ENCODE results near the gene FMNL2. TPM values are rescaled to one million over a fixed set of nuclear protein-coding genes. Genes with fewer than 3 reads are reported as not detected.
"Not testable (repeated sequence)": the region's sequence is repeated elsewhere in the genome, so short reads cannot be mapped to it uniquely, and the experiment has no call there.

Gene FMNL2
- total RNA-seq = 6.4 TPM
- long read RNA-seq, partial matches to known transcripts = 2 of 3 reads
- long read RNA-seq, other reads (novel, unspliced or antisense) = 1 of 3 reads

- ATAC-seq (peak; percentile 96), DNase-seq (peak; percentile 90)
- intact Hi-C loops (cut with micrococcal nuclease) = no loop called here
Observed at GRCh38 chr2:152335016-152335725, at the start of gene FMNL2. Gene FMNL2 (plus strand): TSS chr2:152335174.

- ATAC-seq = no peak
- DNase-seq = no peak
- intact Hi-C loops (cut with micrococcal nuclease) = no loop called here
Observed at GRCh38 chr2:152292991-152293390, 42.0 kb upstream of the FMNL2 start.

- intact Hi-C loops (cut with micrococcal nuclease) = no loop called here
- DNase-seq (no peak), ATAC-seq (no peak)
Observed at GRCh38 chr2:152297715-152298114, 37.3 kb upstream of the FMNL2 start.

- DNase-seq (no peak), ATAC-seq (no peak)
- intact Hi-C loops (cut with micrococcal nuclease) = no loop called here
Observed at GRCh38 chr2:152298754-152299153, 36.2 kb upstream of the FMNL2 start.

- intact Hi-C loops (cut with micrococcal nuclease) = no loop called here
- ATAC-seq = no peak
- DNase-seq = no peak
Observed at GRCh38 chr2:152301131-152301530, 33.8 kb upstream of the FMNL2 start.

- intact Hi-C loops (cut with micrococcal nuclease) = no loop called here
- no peak for DNase-seq
Observed at GRCh38 chr2:152303951-152304350, 31.0 kb upstream of the FMNL2 start.

GRCh38 chr2:152304836-152305235 is 30.1 kb upstream of the FMNL2 start:
- ATAC-seq (no peak), DNase-seq (no peak)
- intact Hi-C loops (cut with micrococcal nuclease) = no loop called here

More at GRCh38 chr2:152303951-152304350, 31.0 kb upstream of the FMNL2 start:
- ATAC-seq = no peak

GRCh38 chr2:152307863-152308262 is 27.1 kb upstream of the FMNL2 start:
- no peak for DNase-seq
- intact Hi-C loops (cut with micrococcal nuclease) = no loop called here
- ATAC-seq = no peak

- ATAC-seq (no peak), DNase-seq (no peak)
- intact Hi-C loops (cut with micrococcal nuclease) = no loop called here
Observed at GRCh38 chr2:152309352-152310214, 25.4 kb upstream of the FMNL2 start.

GRCh38 chr2:152319822-152320570 is 15.0 kb upstream of the FMNL2 start:
- ATAC-seq = no peak
- no peak for DNase-seq
- intact Hi-C loops (cut with micrococcal nuclease) = no loop called here

GRCh38 chr2:152320814-152321213 is 14.2 kb upstream of the FMNL2 start:
- DNase-seq (no peak), ATAC-seq (no peak)
- intact Hi-C loops (cut with micrococcal nuclease) = no loop called here

- intact Hi-C loops (cut with micrococcal nuclease) = no loop called here
- DNase-seq (no peak), ATAC-seq (no peak)
Observed at GRCh38 chr2:152322222-152322621, 12.8 kb upstream of the FMNL2 start.

GRCh38 chr2:152325126-152325525 is 9.8 kb upstream of the FMNL2 start:
- DNase-seq; intact Hi-C loops (cut with micrococcal nuclease); ATAC-seq: not testable (repeated sequence)

GRCh38 chr2:152326710-152327109 is 8.3 kb upstream of the FMNL2 start:
- DNase-seq (no peak), ATAC-seq (no peak)
- intact Hi-C loops (cut with micrococcal nuclease) = no loop called here

- intact Hi-C loops (cut with micrococcal nuclease) = no loop called here
- ATAC-seq = no peak
- no peak for DNase-seq
Observed at GRCh38 chr2:152328013-152328412, 7.0 kb upstream of the FMNL2 start.

GRCh38 chr2:152330235-152330866 is 4.6 kb upstream of the FMNL2 start:
- no peak for ATAC-seq
- intact Hi-C loops (cut with micrococcal nuclease) = no loop called here
- no peak for DNase-seq

- intact Hi-C loops (cut with micrococcal nuclease) = no loop called here
- no peak for ATAC-seq
- no peak for DNase-seq
Observed at GRCh38 chr2:152334701-152335015, 316 bp upstream of the FMNL2 start.

GRCh38 chr2:152335726-152336118 is 748 bp downstream of the FMNL2 start:
- intact Hi-C loops (cut with micrococcal nuclease) = no loop called here

GRCh38 chr2:152336119-152336853 is 1.3 kb downstream of the FMNL2 start:
- DNase-seq (peak; percentile 78), ATAC-seq (peak; percentile 67)
- intact Hi-C loops (cut with micrococcal nuclease) = no loop called here

More at GRCh38 chr2:152335726-152336118, 748 bp downstream of the FMNL2 start:
- peak; percentile 6 for ATAC-seq
- no peak for DNase-seq

Data from left ventricle myocardium superior (tissue), 1 donor.